Suprapubic skin (tissue), 4 donors: ENCODE data around the gene SZT2.

Experiments
- CTCF ChIP-seq, 2 donors: fragments of 200-600 bp in 1 of 2; fragments of 450-650 bp in 1 of 2; sonication (generic) in 1 of 2; IDR thresholded peaks; one replicate each; pipeline ENCODE4 v1.5.1; 2016 to 2019; ENCODE audit warnings: antibody characterized with exemption in 2 of 2, mild to moderate bottlenecking in 1 of 2, moderate library complexity in 1 of 2
- EP300 ChIP-seq: sonication (generic); formaldehyde crosslinking; IDR thresholded peaks from one replicate; pipeline ENCODE4 v1.6.1; 2017; ENCODE audit warnings: antibody characterized with exemption
- POLR2A ChIP-seq, 2 donors: fragments of 450-650 bp; IDR thresholded peaks; one replicate each; pipeline ENCODE4 v1.6.1; 2017; ENCODE audit warnings: antibody characterized with exemption in 2 of 2, mild to moderate bottlenecking in 2 of 2, moderate library complexity in 2 of 2
- POLR2AphosphoS5 ChIP-seq, 3 donors: sonication (generic); formaldehyde crosslinking; IDR thresholded peaks; one replicate each; pipeline ENCODE4 v1.6.1; 2017; ENCODE audit warnings: antibody characterized with exemption in 3 of 3

DNA sequence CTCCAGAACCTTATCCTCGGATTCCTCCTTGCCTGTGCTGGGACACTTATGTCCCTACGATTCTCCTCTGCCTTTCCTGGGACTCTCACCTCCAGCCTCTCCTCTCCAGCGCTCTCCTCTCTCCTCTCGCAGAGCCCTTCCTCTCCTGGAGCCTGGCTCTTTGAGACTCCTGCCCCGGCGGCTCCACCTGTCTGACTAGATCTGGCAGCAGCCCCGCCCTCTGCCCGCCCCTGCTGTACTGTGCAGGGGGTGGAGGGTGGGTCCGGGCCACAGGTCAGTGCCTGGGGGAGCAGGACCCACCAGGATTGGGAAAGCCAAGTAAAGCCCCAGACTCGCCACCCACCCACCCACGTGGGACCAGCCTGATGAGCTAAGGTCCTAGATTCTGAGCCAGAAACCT is 23.5 kb upstream of the SZT2 start:
- no peak for TF ChIP-seq CTCF (IDR thresholded peaks at IDR 0.05)
- no peak for TF ChIP-seq POLR2A (IDR thresholded peaks at IDR 0.05)
- TF ChIP-seq POLR2AphosphoS5 (IDR thresholded peaks at IDR 0.05): no peak
- no peak for TF ChIP-seq EP300
